SKM-1 (cell line): Measurements from ENCODE around the gene DCAKD.
A peak's percentile ranks its signal among the peaks of the same experiment; 100 is the strongest.
"Not testable (repeated sequence)": the region's sequence is repeated elsewhere in the genome, so short reads cannot be mapped to it uniquely, and the experiment has no call there.

Source experiments
- DNase-seq: peaks from one replicate; lab custom pipeline; 2025; ENCODE audit not compliant: unreplicated experiment; lab: John Stamatoyannopoulos, UW

Gene DCAKD

DNA sequence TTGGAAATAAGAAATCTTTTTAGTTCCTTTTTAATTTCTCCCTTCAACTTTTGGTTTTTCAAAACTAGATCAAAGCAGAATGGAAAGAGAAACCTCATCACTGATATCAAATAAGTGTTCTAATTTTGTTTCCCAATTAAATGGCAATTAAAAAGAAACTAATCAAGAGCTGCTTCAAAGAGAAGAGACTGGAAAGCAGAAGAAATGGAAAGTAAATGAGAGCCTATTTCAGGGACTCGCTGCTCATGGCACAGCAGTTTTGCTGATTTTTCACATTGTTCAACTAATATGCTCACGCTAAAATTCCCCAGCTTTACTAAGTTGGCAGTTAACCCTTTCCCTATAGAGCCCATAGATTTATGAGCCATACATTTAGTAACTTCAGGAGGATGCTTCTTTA is 16.2 kb upstream of the DCAKD start:
- no peak for DNase-seq

- no peak for DNase-seq
Measured at GRCh38 chr17:45063198-45063597, 11.8 kb upstream of the DCAKD start.

DNA sequence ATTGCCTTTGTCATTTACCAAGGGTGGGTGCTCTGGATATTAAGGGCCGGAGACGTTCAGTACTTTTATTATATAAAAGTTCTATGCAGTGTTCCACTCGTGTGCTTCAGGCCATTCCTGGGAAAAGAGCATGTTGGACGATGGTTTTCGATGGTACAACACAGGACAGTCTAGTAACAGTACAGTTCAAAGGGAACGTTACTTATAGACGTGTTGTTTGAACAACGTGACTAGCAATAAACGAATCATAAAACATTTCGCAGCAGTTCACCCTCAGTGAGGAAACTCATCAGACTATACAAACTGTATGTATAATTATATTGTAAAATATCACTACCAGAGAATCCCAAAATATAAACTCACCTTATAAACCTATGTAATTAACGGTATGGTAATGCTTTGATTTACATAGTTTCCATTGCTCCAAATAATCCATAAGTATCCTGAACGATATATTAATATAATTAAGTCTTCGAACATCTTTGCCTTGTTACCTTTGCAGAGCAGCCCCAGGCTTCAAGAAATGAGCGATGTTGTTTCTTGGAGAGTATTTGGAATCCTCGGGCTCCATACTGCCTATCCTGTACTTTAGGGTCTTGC is 10.3 kb upstream of the DCAKD start:
- DNase-seq = no peak

GRCh38 chr17:45060797-45061605 is 9.6 kb upstream of the DCAKD start, which contains the start of gene NMT1:
TSS of gene NMT1 (plus strand) at chr17:45061317. CDS start at chr17:45061330, 13 bp downstream.
- peak; percentile 99 for DNase-seq

DNA sequence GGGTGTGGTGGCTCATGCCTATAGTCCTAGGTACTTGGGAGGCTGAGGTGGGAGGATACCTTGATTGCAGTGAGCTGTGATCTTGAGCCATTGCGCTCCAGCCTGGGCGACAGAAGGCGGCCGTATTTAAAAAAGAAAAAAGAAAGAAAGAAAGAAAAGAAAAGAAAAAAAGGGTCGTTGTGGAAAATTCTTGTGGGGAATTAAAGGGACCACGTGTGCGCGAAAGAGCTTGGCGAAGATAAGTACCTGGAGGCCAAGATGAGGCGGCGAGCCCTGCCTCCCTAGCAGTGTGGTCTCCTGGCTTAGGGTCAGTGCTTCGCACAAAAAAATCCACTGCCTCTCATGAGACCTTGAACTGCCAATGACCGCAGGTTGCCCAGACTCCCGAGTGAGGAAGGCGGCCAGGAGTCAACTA is 9.0 kb upstream of the DCAKD start:
- no peak for DNase-seq

- no peak for DNase-seq
Measured at GRCh38 chr17:45052052-45052772, 780 bp upstream of the DCAKD start.

GRCh38 chr17:45051720-45052051 is 254 bp upstream of the DCAKD start:
- not testable (repeated sequence) for DNase-seq

DNA sequence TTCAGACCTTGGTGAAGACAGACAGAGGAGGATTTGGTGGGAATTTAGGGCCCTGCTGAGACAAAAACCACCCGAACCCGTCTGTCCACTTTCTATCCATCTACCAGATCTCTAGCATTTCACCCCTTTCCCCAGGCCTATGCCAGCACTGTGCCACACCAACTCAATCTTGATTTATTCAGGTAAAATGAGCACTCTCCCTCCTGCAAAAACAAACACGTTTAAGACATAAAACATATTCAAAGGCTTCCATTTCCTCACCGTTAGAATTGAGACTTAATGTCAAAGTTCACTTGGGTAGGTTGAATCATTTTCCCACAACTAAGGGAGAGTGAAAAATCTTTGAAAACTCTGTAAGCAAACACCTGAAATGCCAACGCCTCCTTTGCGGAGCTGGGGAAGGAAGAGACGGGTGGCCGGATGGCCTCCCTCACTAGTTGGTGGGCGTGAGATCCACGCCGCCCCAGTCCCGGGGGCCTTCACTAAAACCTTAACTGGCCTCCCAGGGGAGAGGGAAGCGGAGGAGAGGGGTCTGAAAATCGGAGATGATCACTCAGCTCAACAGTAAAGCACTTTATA is 862 bp downstream of the DCAKD start:
- DNase-seq = no peak

GRCh38 chr17:45048795-45049563 is 2.5 kb downstream of the DCAKD start:
- DNase-seq = no peak

DNA sequence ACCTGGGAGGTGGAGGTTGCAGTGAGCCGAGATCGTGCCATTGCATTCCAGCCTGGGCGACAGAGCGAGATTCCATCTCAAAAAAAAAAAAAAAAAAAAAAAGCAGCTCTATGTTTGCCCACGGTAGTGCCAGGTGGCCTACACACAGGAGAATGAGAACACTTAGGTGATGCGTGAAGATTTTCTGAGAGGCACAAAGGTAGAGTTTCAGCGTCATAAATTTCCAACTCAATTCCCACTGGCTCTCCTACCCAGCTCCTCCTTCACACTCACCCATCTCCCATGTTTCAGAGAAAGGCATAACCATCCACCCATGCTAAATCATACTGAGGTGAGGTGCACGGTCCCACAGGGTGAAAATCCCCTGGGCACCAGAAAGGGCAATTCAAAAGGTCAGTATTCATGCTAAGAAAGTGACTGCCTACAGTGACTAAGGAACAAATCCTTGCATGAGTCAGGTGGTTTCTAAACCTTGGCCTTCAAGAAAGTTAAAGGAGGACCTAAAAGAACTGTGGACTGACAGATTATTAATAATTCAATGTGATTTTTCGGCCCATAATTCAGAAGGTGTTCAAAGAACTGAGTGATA is 4.8 kb downstream of the DCAKD start:
- DNase-seq = no peak

DNA sequence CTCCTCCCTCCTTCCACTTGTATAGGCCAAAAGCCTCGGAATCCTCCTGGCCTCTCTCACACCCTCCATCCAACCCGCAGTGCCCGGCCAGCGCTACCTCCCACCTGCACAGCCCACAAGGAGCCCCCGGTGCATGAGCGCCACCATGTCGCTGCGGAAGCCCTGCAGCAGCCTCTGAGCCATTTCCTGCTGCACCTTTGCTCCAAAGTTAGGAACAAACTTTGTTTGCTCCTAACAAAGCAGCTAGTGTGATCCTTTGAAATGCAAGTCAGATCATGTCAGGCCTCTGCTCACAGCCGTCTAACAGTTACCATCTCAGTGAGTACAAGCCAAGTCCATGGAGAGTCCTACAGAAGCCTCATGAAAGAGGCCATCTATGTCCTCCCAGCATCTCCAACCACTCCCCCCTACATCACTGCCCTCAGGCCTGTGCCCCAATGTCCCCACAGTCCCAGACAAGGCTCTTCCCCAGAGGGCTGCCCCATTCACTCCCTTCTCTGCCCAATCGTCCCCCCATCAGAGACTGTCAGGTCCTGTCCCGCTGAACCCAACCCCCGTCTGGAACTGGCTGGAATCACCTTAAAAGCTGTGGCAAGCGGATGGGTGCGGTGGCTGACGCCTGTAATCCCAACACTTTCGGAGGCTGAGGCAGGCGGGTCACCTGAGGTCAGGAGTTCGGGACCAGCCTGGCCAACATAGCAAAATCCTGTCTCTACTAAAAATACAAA is 7.5 kb downstream of the DCAKD start:
- no peak for DNase-seq

GRCh38 chr17:45042346-45043120 is 8.9 kb downstream of the DCAKD start:
- no peak for DNase-seq

- DNase-seq = no peak
Measured at GRCh38 chr17:45040459-45040858, 11.0 kb downstream of the DCAKD start.

DNA sequence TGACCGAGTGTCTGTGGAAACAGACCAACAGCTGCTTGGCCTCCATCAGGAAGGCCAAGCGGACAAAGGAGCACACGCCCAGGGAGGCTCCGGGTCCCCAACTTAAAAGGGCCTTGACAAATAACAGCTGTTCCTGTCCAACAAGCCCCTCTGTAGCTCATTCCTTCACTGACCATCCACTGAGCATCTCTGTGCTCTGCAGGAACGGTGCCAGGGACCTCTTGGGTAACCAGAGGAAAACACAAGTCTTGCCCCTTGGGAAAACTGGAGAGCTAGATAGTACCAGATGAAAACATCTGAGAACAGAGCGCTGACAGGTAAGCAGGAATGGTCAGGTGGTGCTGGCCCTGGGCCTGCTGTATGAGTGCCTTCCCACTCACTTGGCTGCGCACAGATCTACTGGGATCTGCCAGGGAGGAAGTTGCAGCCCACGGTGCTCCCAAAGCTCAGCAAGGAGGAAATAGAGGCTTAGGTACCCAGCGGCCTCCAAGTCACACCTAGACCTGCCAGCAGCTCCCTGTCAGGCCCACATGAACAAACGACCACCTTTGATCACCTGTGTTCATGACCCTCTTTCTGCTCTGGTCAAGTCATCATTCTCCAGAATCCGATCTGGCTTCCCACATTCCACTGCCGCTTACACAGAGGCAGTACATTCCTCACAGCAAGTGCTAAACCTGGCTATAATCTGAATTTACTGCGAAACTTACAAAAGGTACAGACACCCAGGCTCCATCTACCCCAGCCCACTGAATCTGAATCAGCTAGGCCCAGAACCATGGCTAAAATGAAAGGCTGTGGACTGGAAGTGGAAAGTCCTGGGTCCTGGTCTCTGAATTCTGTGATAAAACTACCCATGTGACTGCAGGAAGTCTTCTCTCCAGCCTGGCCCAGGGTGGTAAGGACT is 12.5 kb downstream of the DCAKD start:
- DNase-seq = no peak

- no peak for DNase-seq
Measured at GRCh38 chr17:45036691-45037090, 14.7 kb downstream of the DCAKD start.

- DNase-seq = no peak
Measured at GRCh38 chr17:45035848-45036247, 15.6 kb downstream of the DCAKD start.

- DNase-seq = no peak
Measured at GRCh38 chr17:45034599-45034998, 16.8 kb downstream of the DCAKD start.

- DNase-seq = no peak
Measured at GRCh38 chr17:45032174-45032541, 19.3 kb downstream of the DCAKD start.
